H9 (cell line): ENCODE measurements around the gene ACP4. TPM values are rescaled to one million over a fixed set of nuclear protein-coding genes. Genes with fewer than 3 reads are reported as not detected.

Experiments used
- DNase-seq: peaks from one replicate; pipeline ENCODE4 v3.0.0-alpha.2; 2017
- H2AFZ ChIP-seq: one replicate; pipeline ENCODE4 v1.6.1; 2013; ENCODE audit warnings: mild to moderate bottlenecking, low read length, control low read depth, moderate library complexity
- H2AK5ac ChIP-seq: 2 replicates; pipeline ENCODE4 v1.6.1; 2013; ENCODE audit warnings: low read length, control low read depth, mixed read lengths; ENCODE audit not compliant: insufficient read length
- H2BK120ac ChIP-seq: one replicate; pipeline ENCODE4 v1.6.1; 2013; ENCODE audit warnings: low read depth, mild to moderate bottlenecking, low read length, control low read depth, inconsistent platforms; ENCODE audit not compliant: poor library complexity, severe bottlenecking
- H2BK12ac ChIP-seq: 2 replicates; pipeline ENCODE4 v1.6.1; 2013; ENCODE audit warnings: low read length, control low read depth, mixed read lengths, low read depth; ENCODE audit not compliant: insufficient read length
- H2BK15ac ChIP-seq: 2 replicates; pipeline ENCODE4 v1.6.1; 2013; ENCODE audit warnings: low read depth, low read length, control low read depth
- H2BK20ac ChIP-seq: one replicate; pipeline ENCODE4 v1.6.1; 2013; ENCODE audit warnings: low read depth, mild to moderate bottlenecking, low read length, control low read depth, inconsistent platforms; ENCODE audit not compliant: poor library complexity, severe bottlenecking
- H2BK5ac ChIP-seq: 2 replicates; pipeline ENCODE4 v1.6.1; 2013; ENCODE audit warnings: low read length, control low read depth, mixed read lengths; ENCODE audit not compliant: insufficient read length
- H3K14ac ChIP-seq: 2 replicates; pipeline ENCODE4 v1.6.1; 2013; ENCODE audit warnings: low read length, control low read depth; ENCODE audit not compliant: insufficient read depth
- H3K18ac ChIP-seq: 2 replicates; pipeline ENCODE4 v1.6.1; 2013; ENCODE audit warnings: low read depth, mild to moderate bottlenecking, mixed read lengths, low read length, control low read depth; ENCODE audit not compliant: insufficient read length
- H3K23ac ChIP-seq: 2 replicates; pipeline ENCODE4 v1.6.1; 2013; ENCODE audit warnings: low read length, control low read depth, mixed read lengths, low read depth; ENCODE audit not compliant: insufficient read length
- H3K23me2 ChIP-seq: 2 replicates; pipeline ENCODE4 v1.6.1; 2013; ENCODE audit warnings: low read depth, mild to moderate bottlenecking, mixed read lengths, low read length, control low read depth; ENCODE audit not compliant: insufficient read length, poor library complexity, severe bottlenecking
- H3K27ac ChIP-seq: 2 replicates; pipeline ENCODE4 v1.5.1; 2013; ENCODE audit warnings: low read length, control low read depth, mixed read lengths, low read depth; ENCODE audit not compliant: insufficient read length
- H3K27me3 ChIP-seq: 2 replicates; pipeline ENCODE4 v1.6.1; 2013; ENCODE audit warnings: low read length, control low read depth, inconsistent platforms; ENCODE audit not compliant: insufficient read depth
- H3K4ac ChIP-seq: 2 replicates; pipeline ENCODE4 v1.6.1; 2013; ENCODE audit warnings: low read depth, mild to moderate bottlenecking, control low read depth, inconsistent platforms, low read length, moderate library complexity
- H3K4me1 ChIP-seq: 2 replicates; pipeline ENCODE4 v1.6.1; 2013; ENCODE audit warnings: low read length, control low read depth, inconsistent platforms; ENCODE audit not compliant: insufficient read depth
- H3K4me2 ChIP-seq: 2 replicates; pipeline ENCODE4 v1.6.1; 2013; ENCODE audit warnings: low read length, control low read depth, mixed read lengths; ENCODE audit not compliant: insufficient read length, insufficient read depth
- H3K56ac ChIP-seq: 2 replicates; pipeline ENCODE4 v1.6.1; 2013; ENCODE audit warnings: low read depth, mild to moderate bottlenecking, mixed read lengths, low read length, control low read depth; ENCODE audit not compliant: insufficient read length
- H3K79me1 ChIP-seq: 2 replicates; pipeline ENCODE4 v1.6.1; 2013; ENCODE audit warnings: low read depth, mild to moderate bottlenecking, moderate library complexity, low read length, control low read depth, inconsistent platforms; ENCODE audit not compliant: insufficient read depth, poor library complexity, severe bottlenecking
- H3K79me2 ChIP-seq: 2 replicates; pipeline ENCODE4 v1.6.1; 2013; ENCODE audit warnings: low read length, control low read depth, inconsistent platforms; ENCODE audit not compliant: insufficient read depth
- H3K9ac ChIP-seq: 2 replicates; pipeline ENCODE4 v1.6.1; 2013; ENCODE audit warnings: low read length, control low read depth, mixed read lengths; ENCODE audit not compliant: insufficient read length; ENCODE audit errors: extremely low read depth
- H3K9me3 ChIP-seq: one replicate; pipeline ENCODE4 v1.6.1; 2013; ENCODE audit warnings: low read depth, low read length, inconsistent platforms; ENCODE audit not compliant: control insufficient read depth
- H3T11ph ChIP-seq: one replicate; pipeline ENCODE4 v1.6.1; 2013; ENCODE audit warnings: mild to moderate bottlenecking, low read length, control low read depth, inconsistent platforms
- H4K20me1 ChIP-seq: one replicate; pipeline ENCODE4 v1.6.1; 2013; ENCODE audit not compliant: control insufficient read depth, insufficient read length, insufficient read depth
- H4K5ac ChIP-seq: 2 replicates; pipeline ENCODE4 v1.6.1; 2013; ENCODE audit warnings: low read depth, mild to moderate bottlenecking, mixed read lengths, low read length, control low read depth; ENCODE audit not compliant: insufficient read length
- H4K8ac ChIP-seq: replicated peaks from 2 replicates; pipeline ENCODE4 v1.6.1; 2013; ENCODE audit warnings: low read length, control low read depth, mixed read lengths, low read depth; ENCODE audit not compliant: insufficient read length
- H4K91ac ChIP-seq: 2 replicates; pipeline ENCODE4 v1.6.1; 2013; ENCODE audit warnings: low read depth, mild to moderate bottlenecking, moderate library complexity, mixed read lengths, low read length, control low read depth; ENCODE audit not compliant: insufficient read length
- H3K27ac Mint-ChIP-seq, 3 experiments: 2 replicates in 2 of 3; 3 replicates in 1 of 3; pipeline ENCODE4 v1.8.0; 2020 to 2021; ENCODE audit warnings: mixed read lengths in 3 of 3, mild to moderate bottlenecking in 1 of 3, moderate library complexity in 1 of 3
- H3K27me3 Mint-ChIP-seq: 2 replicates; pipeline ENCODE4 v1.8.0; 2021; ENCODE audit warnings: low read depth, mild to moderate bottlenecking, moderate library complexity, mixed read lengths
- H3K36me3 Mint-ChIP-seq, 3 experiments: 2 replicates in 2 of 3; 3 replicates in 1 of 3; pipeline ENCODE4 v1.8.0; 2020 to 2021; ENCODE audit warnings: low read depth in 3 of 3, mixed read lengths in 3 of 3; ENCODE audit not compliant: insufficient read depth in 1 of 3
- H3K4me1 Mint-ChIP-seq, 2 experiments: 2 replicates each; pipeline ENCODE4 v1.8.0; 2020; ENCODE audit warnings: mixed read lengths in 2 of 2
- H3K4me3 Mint-ChIP-seq, 2 experiments: 2 replicates in 1 of 2; 3 replicates in 1 of 2; pipeline ENCODE4 v1.8.0; 2020 to 2021; ENCODE audit warnings: mild to moderate bottlenecking in 2 of 2, mixed read lengths in 2 of 2, moderate library complexity in 1 of 2
- H3K9me3 Mint-ChIP-seq, 2 experiments: 2 replicates in 1 of 2; 3 replicates in 1 of 2; pipeline ENCODE4 v1.8.0; 2020; ENCODE audit warnings: mild to moderate bottlenecking in 2 of 2, mixed read lengths in 2 of 2, moderate library complexity in 1 of 2
- WGBS: extraction: QIAGEN DNeasy Blood & Tissue Kit; methylation state at CpG from one replicate; pipeline ENCODE4 v1.1.7; 2013; ENCODE audit warnings: missing lambda C conversion rate, low lambda C conversion rate, mixed read lengths; ENCODE audit not compliant: insufficient read length; ENCODE audit errors: extremely low coverage; 5-methylcytosine and 5-hydroxymethylcytosine counted together
- total RNA-seq: library from RNA; stranded (reverse); gene quantifications from 2 replicates; pipeline ENCODE4 v1.2.1, GENCODE V29; 2021
- TF ChIP-seq, protein P1 (sequence below): fragments of 200-600 bp; sonication (generic); conservative IDR thresholded peaks from 3 replicates; pipeline ENCODE4 v1.8.0; 2021; ENCODE audit warnings: antibody characterized with exemption, mild to moderate bottlenecking

ACP4 gene
- total RNA-seq, 1 experiment from 2014 or later = not detected

DNA sequence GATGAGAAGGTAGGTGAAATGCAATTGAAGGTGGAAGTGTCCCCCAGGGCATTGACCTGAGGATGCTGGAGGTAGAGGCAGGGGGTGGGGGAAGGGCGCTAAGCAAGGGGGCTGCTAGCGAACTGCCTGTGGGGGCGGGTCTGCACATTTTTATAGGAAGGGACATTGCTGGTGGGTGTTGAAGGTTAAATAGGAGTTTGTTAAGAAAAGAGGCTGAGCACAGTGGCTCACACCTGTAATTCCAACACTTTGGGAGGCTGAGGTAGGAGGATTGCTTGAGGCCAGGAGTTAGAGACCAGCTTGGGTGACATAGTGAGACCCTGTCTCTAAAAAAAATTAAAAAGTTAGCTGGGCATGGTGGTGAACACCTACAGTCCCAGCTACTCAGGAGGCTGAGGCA, 5.5 kb upstream of the ACP4 start:
- Mint-ChIP-seq H3K27me3 (peaks cover 74% of the 10 kb centered on the region), H3K27ac (no peak overlapping the region), H3K4me3 (no peak overlapping the region; a peak in 1 of 5 replicates), H3K9me3 (no peaks in the 10 kb centered on the region; a peak in 2 of 5 replicates), H3K4me1 (peaks cover 0 to 10% of the 10 kb centered on the region in 2 experiments; a peak in 2 of 4 replicates), H3K36me3 (no peaks in the 10 kb centered on the region)
- no peak overlapping the region for H4K8ac ChIP-seq
- H3K23ac ChIP-seq = no peak overlapping the region
- H3K79me2 ChIP-seq = no peaks in the 10 kb centered on the region
- H2BK120ac ChIP-seq = no peak overlapping the region
- no peaks in the 10 kb centered on the region for H3K9me3 ChIP-seq
- no peaks in the 10 kb centered on the region for H3K4me1 ChIP-seq
- H3K79me1 ChIP-seq = no peaks in the 10 kb centered on the region
- H3K27me3 ChIP-seq = peaks cover under 1% of the 10 kb centered on the region; the same call in 1 of the 2 replicates
- no peak overlapping the region for H4K5ac ChIP-seq
- DNase-seq = no peak
- no peaks in the 10 kb centered on the region for H3K23me2 ChIP-seq
- H3K14ac ChIP-seq = no peak overlapping the region
- no peak overlapping the region for H2BK15ac ChIP-seq
- H3K4me2 ChIP-seq = no peak overlapping the region
- TF ChIP-seq, protein P1, sequence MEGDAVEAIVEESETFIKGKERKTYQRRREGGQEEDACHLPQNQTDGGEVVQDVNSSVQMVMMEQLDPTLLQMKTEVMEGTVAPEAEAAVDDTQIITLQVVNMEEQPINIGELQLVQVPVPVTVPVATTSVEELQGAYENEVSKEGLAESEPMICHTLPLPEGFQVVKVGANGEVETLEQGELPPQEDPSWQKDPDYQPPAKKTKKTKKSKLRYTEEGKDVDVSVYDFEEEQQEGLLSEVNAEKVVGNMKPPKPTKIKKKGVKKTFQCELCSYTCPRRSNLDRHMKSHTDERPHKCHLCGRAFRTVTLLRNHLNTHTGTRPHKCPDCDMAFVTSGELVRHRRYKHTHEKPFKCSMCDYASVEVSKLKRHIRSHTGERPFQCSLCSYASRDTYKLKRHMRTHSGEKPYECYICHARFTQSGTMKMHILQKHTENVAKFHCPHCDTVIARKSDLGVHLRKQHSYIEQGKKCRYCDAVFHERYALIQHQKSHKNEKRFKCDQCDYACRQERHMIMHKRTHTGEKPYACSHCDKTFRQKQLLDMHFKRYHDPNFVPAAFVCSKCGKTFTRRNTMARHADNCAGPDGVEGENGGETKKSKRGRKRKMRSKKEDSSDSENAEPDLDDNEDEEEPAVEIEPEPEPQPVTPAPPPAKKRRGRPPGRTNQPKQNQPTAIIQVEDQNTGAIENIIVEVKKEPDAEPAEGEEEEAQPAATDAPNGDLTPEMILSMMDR = no peak
- H3K27ac ChIP-seq = no peak overlapping the region
- no peak overlapping the region for H3T11ph ChIP-seq
- WGBS = no CpG with 5 or more reads among the region's 3 CpGs
- H2BK5ac ChIP-seq = no peak overlapping the region
- H3K9ac ChIP-seq = no peak overlapping the region
- no peak overlapping the region for H2BK20ac ChIP-seq
- H4K20me1 ChIP-seq = no peaks in the 10 kb centered on the region
- no peak overlapping the region for H3K4ac ChIP-seq
- H2AFZ ChIP-seq = no peak overlapping the region
- no peak overlapping the region for H2BK12ac ChIP-seq
- no peak overlapping the region for H2AK5ac ChIP-seq
- no peak overlapping the region for H4K91ac ChIP-seq
- H3K56ac ChIP-seq = no peak overlapping the region
- no peak overlapping the region for H3K18ac ChIP-seq
